Transverse colon (tissue), 4 donors: ENCODE measurements around the gene KXD1.

ENCODE experiments used
- CTCF ChIP-seq, 5 experiments: fragments of 200-600 bp in 3 of 5; fragments of 450-650 bp in 2 of 5; sonication (generic) in 3 of 5; IDR thresholded peaks; 1 replicate in 2 of 5; 2 replicates in 3 of 5; pipeline ENCODE4 v1.5.1; 2016 to 2017; ENCODE audit warnings: antibody characterized with exemption in 5 of 5, inconsistent platforms in 3 of 5, mild to moderate bottlenecking in 2 of 5, moderate library complexity in 1 of 5
- POLR2AphosphoS5 ChIP-seq, 3 donors: sonication (generic); formaldehyde crosslinking; IDR thresholded peaks; one replicate each; pipeline ENCODE4 v1.6.1; 2016; ENCODE audit warnings: antibody characterized with exemption in 3 of 3

GRCh38 chr19:18558202-18558555 is 509 bp downstream of the KXD1 start:
- no peak for TF ChIP-seq CTCF (IDR thresholded peaks at IDR 0.05)
- TF ChIP-seq POLR2AphosphoS5 (IDR thresholded peaks at IDR 0.05) = no peak
